GM12873 (cell line): Measurements from ENCODE around the gene FILIP1.

Source experiments
- CTCF ChIP-seq: IDR thresholded peaks from 2 replicates; pipeline ENCODE4 v1.5.1; 2012; ENCODE audit warnings: low read depth, mild to moderate bottlenecking, moderate library complexity, low read length, control low read depth; ENCODE audit not compliant: insufficient read depth; ENCODE audit errors: missing control alignments

The FILIP1 gene

DNA sequence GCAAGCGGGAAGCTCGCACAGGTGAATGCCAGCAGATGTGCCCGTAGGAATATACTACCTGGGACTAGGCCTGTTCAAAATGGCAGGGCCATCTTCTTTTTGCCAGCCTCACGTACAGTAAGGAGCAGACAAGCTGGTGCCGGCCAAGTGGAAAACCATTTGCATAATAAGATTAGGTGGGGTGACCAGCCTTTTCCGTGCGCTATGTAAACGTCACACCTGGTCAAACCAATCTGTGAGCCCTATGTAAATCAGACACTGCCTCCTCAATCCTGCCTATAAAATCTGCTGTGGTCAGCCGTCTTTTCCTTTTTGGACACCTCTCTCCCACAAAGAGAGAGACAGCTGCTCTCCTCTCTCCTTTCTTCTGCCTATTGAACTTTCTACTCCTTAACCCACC lies 148.2 kb downstream of the FILIP1 start:
- no peak for TF ChIP-seq CTCF

DNA sequence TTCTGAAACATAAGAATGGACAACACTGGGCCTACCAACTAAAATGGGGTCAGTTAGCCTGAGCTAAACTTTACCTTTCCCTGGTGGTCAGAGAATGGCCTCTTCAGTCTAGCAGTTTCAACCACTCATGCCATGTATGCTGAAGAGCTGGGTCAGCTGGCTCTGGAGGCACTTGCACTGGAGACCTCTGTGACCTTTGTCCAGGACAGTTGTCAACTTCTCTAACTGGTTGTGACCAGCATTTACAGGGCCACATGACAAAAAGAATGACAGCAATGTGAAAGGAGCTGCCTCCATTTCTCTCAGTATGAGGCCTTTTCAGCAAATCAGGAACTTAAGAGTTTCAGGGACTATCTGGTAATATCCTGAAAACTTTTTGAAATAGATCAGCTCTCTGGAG lies 149.1 kb downstream of the FILIP1 start:
- TF ChIP-seq CTCF, result no peak

DNA sequence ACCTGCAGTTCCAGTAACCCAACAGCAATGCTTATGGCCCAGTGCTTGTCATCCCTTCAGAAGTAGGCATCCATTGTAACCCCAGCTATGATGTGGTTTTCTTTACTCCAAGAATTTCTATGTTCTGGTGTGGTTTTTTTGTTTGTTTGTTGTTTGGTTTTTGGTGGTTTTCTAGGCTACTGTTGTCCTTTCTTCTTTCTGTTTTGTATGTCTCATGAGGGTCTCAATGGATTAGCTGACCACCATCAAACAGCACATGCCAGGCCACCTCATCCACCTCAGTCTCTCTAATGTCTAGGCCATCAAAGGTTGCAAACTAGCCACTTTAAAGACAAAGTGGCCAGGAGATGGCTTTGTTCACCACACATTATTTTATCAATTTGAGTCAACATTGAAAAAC lies 149.6 kb downstream of the FILIP1 start:
- no peak for TF ChIP-seq CTCF

DNA sequence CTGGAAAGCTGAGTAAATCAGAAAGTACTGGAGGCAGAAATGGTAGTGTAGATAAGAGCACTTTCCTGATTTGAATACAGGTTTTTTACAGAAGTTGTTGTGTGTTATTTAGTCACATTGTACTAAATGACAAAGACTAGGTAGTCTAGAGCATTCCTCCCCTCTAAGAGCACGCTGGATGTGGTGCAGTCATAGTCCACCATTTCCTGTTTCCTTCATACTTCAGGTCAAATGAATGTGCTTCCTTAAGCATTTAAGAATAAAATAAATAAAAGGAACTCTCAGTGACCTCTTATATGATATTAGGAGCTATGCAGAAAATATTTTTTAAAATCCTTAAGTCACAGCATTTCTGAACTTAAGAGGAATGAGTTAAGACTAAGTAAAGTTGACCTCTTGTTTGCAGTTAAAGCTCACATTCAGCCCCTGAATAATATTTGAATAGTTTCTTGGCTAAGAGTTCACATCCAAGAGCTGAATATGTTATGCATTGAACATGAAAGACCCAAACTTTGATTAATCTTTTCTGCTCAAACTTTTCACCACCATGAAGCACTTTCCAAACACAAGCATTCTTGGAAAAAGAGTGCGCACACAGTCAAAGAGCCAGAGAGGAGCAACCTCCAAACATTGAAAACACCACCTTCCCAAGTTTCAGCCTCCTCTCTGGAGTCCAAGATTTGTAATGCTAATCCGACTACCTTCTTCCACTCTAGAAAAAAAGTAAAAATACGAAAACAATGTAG lies 155.6 kb downstream of the FILIP1 start:
- no peak for TF ChIP-seq CTCF

- TF ChIP-seq CTCF, result no peak
Measured at GRCh38 chr6:75334266-75335040, 159.1 kb downstream of the FILIP1 start.

DNA sequence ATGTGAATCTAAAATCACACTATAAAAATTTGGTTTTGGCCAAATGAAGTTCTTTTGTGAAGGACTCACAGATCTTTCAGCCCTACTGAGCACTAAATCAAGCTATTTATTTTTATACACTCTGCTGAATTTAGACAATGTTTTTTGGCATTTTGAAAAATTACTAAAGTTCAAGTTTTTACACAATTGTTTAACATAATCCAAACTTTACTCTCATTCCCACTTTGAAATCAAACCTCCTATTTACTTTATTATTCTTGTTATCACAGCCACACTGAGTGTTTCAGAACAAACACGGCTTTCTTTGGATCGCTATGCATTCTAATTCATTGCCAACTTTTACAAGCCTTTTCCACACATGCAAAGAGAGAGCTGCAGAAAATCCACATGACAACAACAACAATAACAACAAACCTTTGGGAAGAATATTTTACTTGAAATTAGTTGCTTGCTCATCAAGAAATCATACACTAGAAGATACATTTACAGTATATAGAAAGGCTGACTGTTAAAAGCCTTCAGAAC lies 159.9 kb downstream of the FILIP1 start:
- no peak for TF ChIP-seq CTCF

DNA sequence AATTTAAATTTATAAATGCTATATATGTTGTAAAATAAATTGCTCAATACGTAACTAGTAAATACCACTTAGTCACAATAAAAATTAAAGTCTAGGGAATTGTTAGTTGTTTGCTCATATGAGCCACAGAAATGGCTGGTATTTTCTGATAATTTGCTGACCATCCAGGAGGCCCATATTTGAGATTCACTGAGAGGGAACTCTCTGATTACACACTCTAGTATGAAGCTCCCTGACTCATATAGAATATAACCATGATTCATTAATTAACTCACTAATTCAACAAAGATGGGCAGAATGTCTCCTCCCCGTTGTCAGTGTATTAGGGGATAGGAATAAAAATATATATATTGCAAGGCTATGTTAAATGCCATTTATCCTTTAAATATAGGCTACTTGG lies 162.4 kb downstream of the FILIP1 start:
- no peak for TF ChIP-seq CTCF
